ENCODE results near the gene NSUN4.
"Not testable (repeated sequence)": the region's sequence is repeated elsewhere in the genome, so short reads cannot be mapped to it uniquely, and the experiment has no call there.

DNA sequence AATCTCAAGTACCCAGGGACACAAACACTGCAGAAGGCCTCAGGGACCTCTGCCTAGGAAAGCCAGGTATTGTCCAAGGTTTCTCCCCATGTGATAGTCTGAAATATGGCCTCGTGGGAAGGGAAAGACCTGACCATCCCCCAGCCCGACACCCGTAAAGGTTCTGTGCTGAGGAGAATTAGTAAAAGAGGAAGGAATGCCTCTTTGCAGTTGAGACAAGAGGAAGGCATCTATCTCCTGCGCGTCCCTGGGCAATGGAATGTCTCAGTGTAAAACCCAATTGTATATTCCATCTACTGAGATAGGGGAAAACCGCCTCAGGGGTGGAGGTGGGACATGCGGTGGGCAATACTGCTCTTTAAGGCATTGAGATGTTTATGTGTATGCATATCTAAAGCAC, 10.8 kb upstream of the NSUN4 start:
- not testable (repeated sequence) for TF ChIP-seq POLR2A (IDR thresholded peaks at IDR 0.05; ENCODE audit: low read depth, low read length); POLR2AphosphoS5 (IDR thresholded peaks at IDR 0.05; ENCODE audit: low read depth, low read length); TAF1 (IDR thresholded peaks at IDR 0.05; ENCODE audit: borderline replicate concordance, low read depth, low read length)
